MM.1S (cell line): ENCODE data around the gene PLA2G6.

Source experiments
- CTCF ChIP-seq: fragments of 300-600 bp; sonication (generic); IDR thresholded peaks from 2 replicates; pipeline ENCODE4 v1.5.1; 2016; ENCODE audit warnings: antibody characterized with exemption, low read length, mixed read lengths
- EZH2 ChIP-seq: fragments of 300-600 bp; sonication (generic); optimal IDR thresholded peaks from 2 replicates; pipeline ENCODE3; 2017; ENCODE audit warnings: low read depth, mild to moderate bottlenecking, antibody characterized with exemption, low read length, mixed read lengths
- EZH2phosphoT487 ChIP-seq: fragments of 300-600 bp; sonication (generic); IDR thresholded peaks from 2 replicates; pipeline ENCODE4 v1.6.1; 2018; ENCODE audit warnings: antibody characterized with exemption, low read length

DNA sequence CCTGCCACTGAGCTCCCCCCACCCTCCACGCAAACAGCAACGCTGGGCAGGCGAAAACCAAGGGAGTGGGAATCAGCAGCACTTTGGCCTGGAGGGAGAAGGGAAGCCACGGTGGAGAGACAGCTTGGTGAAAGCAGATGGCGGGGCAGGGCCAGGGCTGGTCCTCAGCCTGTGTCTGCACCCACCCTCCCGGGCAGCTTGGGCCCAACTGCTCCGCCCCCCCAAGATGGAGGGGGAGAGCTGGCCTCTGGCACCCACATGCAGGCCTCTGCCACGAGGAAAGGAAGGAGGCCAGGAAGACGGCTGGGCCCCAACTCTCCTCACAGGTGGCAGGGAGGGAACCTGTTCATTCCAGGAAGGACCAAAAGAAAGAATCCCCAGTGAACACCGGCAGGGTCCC, 38.0 kb upstream of the PLA2G6 start:
- TF ChIP-seq CTCF = no peak
- no peak for TF ChIP-seq EZH2
- no peak for TF ChIP-seq EZH2phosphoT487
